HEK293 (cell line): Measurements from ENCODE around the gene OAT.

Experiments used
- CTCF ChIA-PET: fragments of 350-600 bp; formaldehyde crosslinking; extraction: SDS; loops from one replicate; lab custom pipeline; 2021; ENCODE audit warnings: antibody characterized with exemption; lab: Yijun Ruan, JAX
- POLR2A ChIA-PET: fragments of 300-600 bp; formaldehyde crosslinking; extraction: SDS; loops from one replicate; lab custom pipeline; 2020; ENCODE audit warnings: antibody characterized with exemption, inconsistent platforms; lab: Yijun Ruan, JAX
- H3K27ac ChIP-seq: fragments of 200-500 bp; sonication (Bioruptor generic); 2 replicates; pipeline ENCODE4 v1.5.1; 2014; ENCODE audit warnings: low read depth, low read length, control low read depth, inconsistent platforms; ENCODE audit errors: extremely low read depth
- H3K36me3 ChIP-seq, 2 experiments: fragments of 200-500 bp in 1 of 2; sonication (Bioruptor generic) in 1 of 2; 1 replicate in 1 of 2; 2 replicates in 1 of 2; pipeline ENCODE4 v1.5.1; 2014 to 2017; ENCODE audit warnings: inconsistent platforms in 2 of 2, low read length in 2 of 2; ENCODE audit not compliant: control insufficient read depth in 2 of 2, insufficient read depth in 1 of 2
- H3K4me1 ChIP-seq: fragments of 200-500 bp; sonication (Bioruptor generic); 2 replicates; pipeline ENCODE4 v1.5.1; 2014; ENCODE audit warnings: mild to moderate bottlenecking, low read length, inconsistent platforms; ENCODE audit not compliant: control insufficient read depth, insufficient read depth
- H3K4me3 ChIP-seq: 2 replicates; pipeline ENCODE4 v1.5.1; 2011; ENCODE audit warnings: low read depth, mild to moderate bottlenecking, control low read depth, low read length, moderate library complexity
- H3K9me3 ChIP-seq: fragments of 200-500 bp; sonication (Bioruptor generic); 2 replicates; pipeline ENCODE4 v1.5.1; 2014; ENCODE audit warnings: low read depth, low read length, inconsistent platforms; ENCODE audit not compliant: control insufficient read depth, insufficient read depth
- KLF1 ChIP-seq: fragments of 450-650 bp; formaldehyde crosslinking; IDR thresholded peaks from 2 replicates; pipeline ENCODE4 v1.5.1; 2016; ENCODE audit warnings: missing biosample characterization, missing genetic modification characterization
- KLF10 ChIP-seq: fragments of 450-650 bp; IDR thresholded peaks from 2 replicates; pipeline ENCODE4 v1.5.1; 2018; ENCODE audit warnings: missing biosample characterization, mild to moderate bottlenecking, missing genetic modification characterization
- KLF9 ChIP-seq: fragments of 450-650 bp; formaldehyde crosslinking; IDR thresholded peaks from 2 replicates; pipeline ENCODE4 v1.5.1; 2016; ENCODE audit warnings: missing biosample characterization, missing genetic modification characterization, low read depth
- ZBTB1 ChIP-seq: fragments of 450-650 bp; formaldehyde crosslinking; IDR thresholded peaks from 2 replicates; pipeline ENCODE4 v1.5.1; 2016; ENCODE audit warnings: missing biosample characterization, missing genetic modification characterization
- ZBTB49 ChIP-seq: fragments of 450-650 bp; formaldehyde crosslinking; IDR thresholded peaks from 2 replicates; pipeline ENCODE4 v1.5.1; 2016; ENCODE audit warnings: missing biosample characterization, missing genetic modification characterization, low read depth
- ZFHX2 ChIP-seq: fragments of 450-650 bp; formaldehyde crosslinking; conservative IDR thresholded peaks from 2 replicates; pipeline ENCODE4 v1.5.1; 2016; ENCODE audit warnings: missing biosample characterization, missing genetic modification characterization
- ZIC2 ChIP-seq: fragments of 450-650 bp; formaldehyde crosslinking; IDR thresholded peaks from 2 replicates; pipeline ENCODE4 v1.5.1; 2016; ENCODE audit warnings: missing biosample characterization, missing genetic modification characterization
- ZNF24 ChIP-seq: fragments of 450-650 bp; formaldehyde crosslinking; IDR thresholded peaks from 2 replicates; pipeline ENCODE4 v1.5.1; 2016; ENCODE audit warnings: missing biosample characterization, missing genetic modification characterization
- ZNF629 ChIP-seq: fragments of 450-650 bp; formaldehyde crosslinking; IDR thresholded peaks from 2 replicates; pipeline ENCODE4 v1.5.1; 2017; ENCODE audit warnings: missing biosample characterization, missing genetic modification characterization
- ZNF768 ChIP-seq: fragments of 450-650 bp; formaldehyde crosslinking; IDR thresholded peaks from 2 replicates; pipeline ENCODE4 v1.5.1; 2018; ENCODE audit warnings: missing biosample characterization, mild to moderate bottlenecking, missing genetic modification characterization
- ZNF830 ChIP-seq: fragments of 450-650 bp; IDR thresholded peaks from 2 replicates; pipeline ENCODE4 v1.5.0; 2018; ENCODE audit warnings: missing biosample characterization, missing genetic modification characterization, low read depth, mild to moderate bottlenecking, moderate library complexity
- TF ChIP-seq, protein P1 (sequence below): fragments of 450-650 bp; formaldehyde crosslinking; IDR thresholded peaks from 2 replicates; pipeline ENCODE4 v1.5.1; 2016; ENCODE audit warnings: missing biosample characterization, missing genetic modification characterization
- TF ChIP-seq, protein P2 (sequence below): fragments of 450-650 bp; formaldehyde crosslinking; IDR thresholded peaks from 2 replicates; pipeline ENCODE4 v1.5.1; 2017; ENCODE audit warnings: missing biosample characterization, missing genetic modification characterization

The OAT gene

GRCh38 chr10:124351481-124352220, 67.1 kb downstream of the OAT start:
- no peak for TF ChIP-seq ZNF629 (tag by site-specific recombination)
- TF ChIP-seq, protein P1, sequence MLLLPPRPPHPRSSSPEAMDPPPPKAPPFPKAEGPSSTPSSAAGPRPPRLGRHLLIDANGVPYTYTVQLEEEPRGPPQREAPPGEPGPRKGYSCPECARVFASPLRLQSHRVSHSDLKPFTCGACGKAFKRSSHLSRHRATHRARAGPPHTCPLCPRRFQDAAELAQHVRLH (tag by site-specific recombination) = 0 out of 2 replicates have a peak, but pooled peaks have one; percentile 28
- TF ChIP-seq ZBTB1 (tag by site-specific recombination) = no peak
- TF ChIP-seq ZNF768 = peak; percentile 86; the same call in 1 of the 2 replicates
- no peak for TF ChIP-seq ZNF24 (tag by site-specific recombination)
- Histone ChIP-seq H3K9me3 (no peaks in the 10 kb centered on the region), H3K27ac (no peak overlapping the region), H3K4me1 (no peaks in the 10 kb centered on the region; the same call in 1 of the 2 replicates), H3K36me3 (no peaks in the 10 kb centered on the region), H3K4me3 (no peak overlapping the region)
- POLR2A ChIA-PET = no interaction called here
- CTCF ChIA-PET = interaction anchor here (0.6 kb wide), 1 partner anchor 82 kb away, joined by 5 read pairs; no protein-coding TSS in a partner anchor

DNA sequence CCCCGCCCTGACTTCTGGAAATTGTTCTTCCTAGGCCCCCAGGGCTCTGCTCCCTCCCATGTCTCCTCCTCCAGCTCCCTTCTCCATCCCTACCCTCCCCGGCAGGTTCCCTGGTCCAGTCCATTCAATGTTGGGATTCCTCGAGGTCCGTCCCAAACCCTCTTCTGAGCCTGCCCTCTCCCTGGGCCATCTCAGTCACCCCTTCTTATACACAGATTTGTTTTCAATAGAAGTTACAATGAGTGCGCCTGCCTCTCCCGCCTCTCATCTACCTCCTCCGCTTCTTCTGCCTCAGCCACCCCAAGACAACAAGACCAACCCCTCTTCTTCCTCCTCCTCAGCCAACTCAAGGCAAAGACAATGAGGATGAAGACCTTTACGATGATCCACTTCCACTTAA, 67.9 kb downstream of the OAT start:
- Histone ChIP-seq H3K4me1 (no peaks in the 10 kb centered on the region; the same call in 1 of the 2 replicates), H3K36me3 (no peaks in the 10 kb centered on the region)
- TF ChIP-seq KLF9 (tag by site-specific recombination) (no peak), ZFHX2 (no peak), ZBTB49 (tag by site-specific recombination) (no peak), KLF10 (tag by site-specific recombination) (no peak), ZIC2 (tag by site-specific recombination) (no peak)
- TF ChIP-seq, all 188 proteins: peak for 0
- H3K9me3 ChIP-seq = no peaks in the 10 kb centered on the region
- H3K4me3 ChIP-seq = no peak overlapping the region
- ChIA-PET CTCF (no interaction called here), POLR2A (no interaction called here)
- no peak overlapping the region for H3K27ac ChIP-seq

- H3K9me3 ChIP-seq = no peaks in the 10 kb centered on the region
- ChIA-PET POLR2A (no interaction called here), CTCF (no interaction called here)
Observed at GRCh38 chr10:124349996-124350280, 68.8 kb downstream of the OAT start.

More at GRCh38 chr10:124349996-124350280, 68.8 kb downstream of the OAT start:
- TF ChIP-seq ZNF830 (tag by site-specific recombination) = no peak
- no peak for TF ChIP-seq KLF1 (tag by site-specific recombination)
- TF ChIP-seq, protein P1 (tag by site-specific recombination) = no peak
- TF ChIP-seq, protein P2, sequence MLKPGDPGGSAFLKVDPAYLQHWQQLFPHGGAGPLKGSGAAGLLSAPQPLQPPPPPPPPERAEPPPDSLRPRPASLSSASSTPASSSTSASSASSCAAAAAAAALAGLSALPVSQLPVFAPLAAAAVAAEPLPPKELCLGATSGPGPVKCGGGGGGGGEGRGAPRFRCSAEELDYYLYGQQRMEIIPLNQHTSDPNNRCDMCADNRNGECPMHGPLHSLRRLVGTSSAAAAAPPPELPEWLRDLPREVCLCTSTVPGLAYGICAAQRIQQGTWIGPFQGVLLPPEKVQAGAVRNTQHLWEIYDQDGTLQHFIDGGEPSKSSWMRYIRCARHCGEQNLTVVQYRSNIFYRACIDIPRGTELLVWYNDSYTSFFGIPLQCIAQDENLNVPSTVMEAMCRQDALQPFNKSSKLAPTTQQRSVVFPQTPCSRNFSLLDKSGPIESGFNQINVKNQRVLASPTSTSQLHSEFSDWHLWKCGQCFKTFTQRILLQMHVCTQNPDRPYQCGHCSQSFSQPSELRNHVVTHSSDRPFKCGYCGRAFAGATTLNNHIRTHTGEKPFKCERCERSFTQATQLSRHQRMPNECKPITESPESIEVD (tag by site-specific recombination) = no peak
- Histone ChIP-seq H3K4me1 (no peaks in the 10 kb centered on the region; the same call in 1 of the 2 replicates), H3K36me3 (no peaks in the 10 kb centered on the region), H3K27ac (no peak overlapping the region), H3K4me3 (no peak overlapping the region)
